Inferior parietal cortex (tissue), 1 donor: Measurements from ENCODE around the gene LTBR.
A peak's percentile ranks its signal among the peaks of the same experiment; 100 is the strongest.

Experiments
- DNase-seq: peaks from one replicate; pipeline ENCODE4 v3.0.0-alpha.2; 2016; ENCODE audit errors: extremely low spot score

The LTBR gene

GRCh38 chr12:6382982-6383381, 980 bp upstream of the LTBR start:
- DNase-seq = no peak

DNA sequence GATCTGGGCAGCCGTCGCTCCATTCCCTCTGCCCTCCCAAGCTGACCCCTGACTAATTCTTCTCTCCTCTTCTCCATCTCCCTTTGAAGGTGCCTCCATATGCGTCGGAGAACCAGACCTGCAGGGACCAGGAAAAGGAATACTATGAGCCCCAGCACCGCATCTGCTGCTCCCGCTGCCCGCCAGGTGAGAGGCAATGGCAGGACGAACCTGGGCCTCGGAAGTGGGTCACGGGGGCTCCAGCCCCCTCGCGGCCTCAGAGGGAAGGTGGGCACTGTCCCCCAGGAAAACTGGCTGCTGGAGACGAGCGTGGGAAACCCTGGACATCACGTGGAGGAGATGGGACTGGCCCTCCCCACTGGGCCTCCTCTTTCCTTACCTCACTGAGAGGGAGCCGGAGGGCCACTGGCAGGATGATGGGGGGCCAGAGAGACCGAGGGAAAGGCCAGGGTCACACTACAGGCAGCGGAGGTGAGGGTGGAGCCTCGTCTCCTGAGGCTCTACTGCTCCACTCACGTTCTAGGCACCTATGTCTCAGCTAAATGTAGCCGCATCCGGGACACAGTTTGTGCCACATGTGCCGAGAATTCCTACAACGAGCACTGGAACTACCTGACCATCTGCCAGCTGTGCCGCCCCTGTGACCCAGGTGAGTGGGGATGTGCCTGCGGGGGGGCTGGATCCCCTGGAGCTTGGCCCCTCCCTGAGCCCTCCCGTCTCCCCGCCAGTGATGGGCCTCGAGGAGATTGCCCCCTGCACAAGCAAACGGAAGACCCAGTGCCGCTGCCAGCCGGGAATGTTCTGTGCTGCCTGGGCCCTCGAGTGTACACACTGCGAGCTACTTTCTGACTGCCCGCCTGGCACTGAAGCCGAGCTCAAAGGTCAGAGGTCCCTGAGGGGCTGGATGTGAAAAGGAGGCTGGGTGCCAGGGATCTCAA, 806 bp downstream of the LTBR start:
- no peak for DNase-seq

DNA sequence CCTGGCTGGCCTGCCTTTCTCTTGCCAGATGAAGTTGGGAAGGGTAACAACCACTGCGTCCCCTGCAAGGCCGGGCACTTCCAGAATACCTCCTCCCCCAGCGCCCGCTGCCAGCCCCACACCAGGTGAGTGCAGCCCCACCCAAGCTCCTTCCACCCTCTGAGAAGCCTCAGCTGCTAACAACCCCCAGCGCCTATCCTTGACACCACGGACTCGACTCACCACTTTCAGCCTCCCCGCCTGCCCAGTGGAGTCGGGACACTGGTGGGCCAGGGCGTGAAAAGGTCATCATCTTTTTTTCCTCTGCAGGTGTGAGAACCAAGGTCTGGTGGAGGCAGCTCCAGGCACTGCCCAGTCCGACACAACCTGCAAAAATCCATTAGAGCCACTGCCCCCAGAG, 2.1 kb downstream of the LTBR start:
- no peak for DNase-seq

DNA sequence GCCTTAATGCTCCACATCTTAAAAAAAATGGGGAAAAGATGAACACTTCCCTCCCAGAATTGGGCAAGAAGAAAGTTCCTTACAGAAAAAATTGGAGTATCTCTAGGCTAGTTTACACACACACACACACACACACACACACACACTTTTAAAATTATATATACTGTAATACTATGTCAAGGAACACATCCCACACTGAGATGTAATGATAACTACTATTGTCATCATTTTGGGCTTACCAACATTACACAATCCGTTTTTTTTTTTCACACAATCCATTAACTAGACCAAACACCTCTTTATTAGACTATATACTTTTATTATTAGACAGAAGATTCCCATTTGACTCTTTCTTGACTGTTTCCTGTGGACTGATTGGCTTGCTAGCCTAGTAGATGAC, 2.5 kb downstream of the LTBR start:
- no peak for DNase-seq

DNA sequence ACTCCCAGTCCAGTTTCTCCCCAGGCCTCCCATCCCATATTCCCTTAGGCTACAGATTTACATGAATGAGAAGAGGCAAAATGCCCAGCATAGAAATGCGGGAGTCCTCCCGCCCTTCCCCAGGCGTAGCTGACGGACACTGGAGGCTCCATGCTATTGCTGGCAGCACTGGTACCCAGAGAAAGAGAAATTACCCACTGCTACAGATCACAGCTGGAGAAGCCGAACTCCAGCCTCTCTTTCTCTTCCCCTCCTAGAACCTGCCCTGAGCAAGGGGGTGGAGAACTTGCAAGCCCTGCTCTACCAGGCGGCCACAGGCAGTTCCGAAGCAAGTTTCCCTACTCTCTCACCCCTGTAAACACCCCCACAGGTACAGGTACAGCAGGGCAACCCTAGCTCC, 3.6 kb downstream of the LTBR start:
- no peak for DNase-seq

DNA sequence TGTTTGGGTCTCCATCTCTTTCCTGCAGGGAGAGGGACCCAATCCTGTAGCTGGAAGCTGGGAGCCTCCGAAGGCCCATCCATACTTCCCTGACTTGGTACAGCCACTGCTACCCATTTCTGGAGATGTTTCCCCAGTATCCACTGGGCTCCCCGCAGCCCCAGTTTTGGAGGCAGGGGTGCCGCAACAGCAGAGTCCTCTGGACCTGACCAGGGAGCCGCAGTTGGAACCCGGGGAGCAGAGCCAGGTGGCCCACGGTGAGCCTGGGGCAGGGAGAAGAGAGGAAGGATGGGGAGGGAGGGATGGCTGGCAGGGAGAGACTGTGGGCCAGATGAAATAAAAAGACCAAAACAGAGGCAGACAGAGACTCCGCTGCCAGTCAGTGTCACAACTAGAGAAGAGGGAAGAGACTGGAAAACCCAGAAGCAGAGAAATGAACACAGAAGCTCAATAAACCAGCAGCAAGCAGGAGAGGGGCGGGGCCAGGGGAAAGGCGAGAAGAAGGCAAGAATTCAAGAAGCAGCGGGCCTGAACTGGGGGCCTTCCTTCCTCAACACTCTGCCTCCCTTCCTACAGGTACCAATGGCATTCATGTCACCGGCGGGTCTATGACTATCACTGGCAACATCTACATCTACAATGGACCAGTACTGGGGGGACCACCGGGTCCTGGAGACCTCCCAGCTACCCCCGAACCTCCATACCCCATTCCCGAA, 6.3 kb downstream of the LTBR start:
- DNase-seq = no peak

DNA sequence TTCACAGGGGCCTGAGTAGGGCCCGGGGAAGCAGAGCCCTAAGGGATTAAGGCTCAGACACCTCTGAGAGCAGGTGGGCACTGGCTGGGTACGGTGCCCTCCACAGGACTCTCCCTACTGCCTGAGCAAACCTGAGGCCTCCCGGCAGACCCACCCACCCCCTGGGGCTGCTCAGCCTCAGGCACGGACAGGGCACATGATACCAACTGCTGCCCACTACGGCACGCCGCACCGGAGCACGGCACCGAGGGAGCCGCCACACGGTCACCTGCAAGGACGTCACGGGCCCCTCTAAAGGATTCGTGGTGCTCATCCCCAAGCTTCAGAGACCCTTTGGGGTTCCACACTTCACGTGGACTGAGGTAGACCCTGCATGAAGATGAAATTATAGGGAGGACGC, 7.1 kb downstream of the LTBR start:
- no peak for DNase-seq

DNA sequence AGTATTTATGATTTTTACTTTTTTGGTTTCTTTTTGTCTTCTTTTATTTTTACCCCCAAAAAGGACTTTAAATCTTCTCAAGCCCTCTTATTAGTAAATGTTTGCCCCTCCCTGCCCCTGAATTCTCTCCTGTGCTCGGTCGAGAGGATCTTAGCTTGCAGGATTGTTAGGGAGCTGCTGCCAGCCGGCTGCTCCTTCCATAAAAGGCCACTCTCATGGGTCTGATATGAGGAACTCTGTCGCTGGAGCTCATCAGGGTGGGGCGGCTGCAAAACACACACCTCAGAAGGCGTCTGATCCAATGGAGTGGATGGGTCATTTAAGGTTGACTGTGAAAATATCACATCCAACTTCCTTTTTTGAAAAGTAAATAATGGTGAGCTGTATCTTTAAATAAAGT, 8.5 kb downstream of the LTBR start:
- DNase-seq = no peak

DNA sequence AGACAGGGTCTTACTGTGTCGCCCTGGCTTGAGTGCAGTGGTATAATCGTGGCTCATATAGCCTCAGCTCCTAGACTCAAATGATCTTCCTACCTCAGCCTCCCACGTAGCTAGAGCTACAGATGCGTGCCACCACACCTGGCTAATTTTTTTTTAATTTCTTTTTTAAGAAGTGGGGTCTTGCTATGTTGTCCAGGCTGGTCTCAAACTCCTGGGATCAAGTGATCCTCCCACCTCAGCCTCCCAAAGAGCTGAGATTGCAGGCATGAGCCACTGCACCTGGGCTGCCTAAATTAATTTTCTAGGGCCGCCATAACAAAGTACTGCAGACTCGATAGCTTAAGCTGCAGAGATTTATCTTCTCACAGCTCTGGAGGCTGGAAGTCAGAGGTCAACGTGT, 9.1 kb downstream of the LTBR start:
- no peak for DNase-seq

DNA sequence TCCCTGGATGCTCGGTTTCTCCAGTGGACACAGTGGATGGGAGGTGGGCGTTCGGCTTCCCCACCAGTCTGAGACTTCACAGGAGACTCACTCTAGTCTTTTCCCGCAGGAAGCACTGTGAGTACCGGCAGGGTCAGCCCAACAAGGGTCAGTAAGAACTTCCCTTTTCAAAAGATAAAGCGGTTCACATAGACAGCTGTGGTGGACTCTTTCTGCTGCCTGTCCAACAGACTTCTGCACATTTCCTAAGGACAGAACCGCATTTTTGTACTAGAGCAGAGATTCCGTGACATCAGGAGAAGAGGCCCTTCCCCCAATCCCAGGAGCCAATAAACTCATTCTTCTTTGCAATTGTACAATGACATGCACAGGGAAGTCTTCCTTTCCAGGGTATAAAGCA, 10.4 kb downstream of the LTBR start:
- no peak for DNase-seq

GRCh38 chr12:6396031-6396430, 12.1 kb downstream of the LTBR start:
- DNase-seq = no peak

- DNase-seq = no peak
These were observed 16.1 kb downstream of the LTBR start for GRCh38 chr12:6399884-6400644.

DNA sequence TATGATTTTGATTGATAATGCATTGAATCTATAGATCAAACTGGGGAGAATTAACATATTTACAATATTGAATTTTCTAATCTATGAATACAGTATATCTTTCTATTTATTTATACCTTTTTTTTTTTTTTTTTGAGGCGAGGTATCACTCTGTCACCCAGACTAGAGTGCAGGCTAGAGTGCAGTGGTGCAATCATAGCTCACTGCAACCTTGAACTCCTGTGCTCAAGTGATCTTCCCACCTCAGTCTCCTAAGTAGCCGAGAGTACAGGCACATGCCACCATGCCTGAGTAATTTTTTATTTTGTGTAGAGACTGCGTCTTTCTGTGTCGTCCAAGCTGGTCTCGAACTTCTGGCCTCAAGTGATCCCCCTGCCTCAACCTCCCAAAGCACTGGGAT, 20.4 kb downstream of the LTBR start:
- DNase-seq = no peak

GRCh38 chr12:6405963-6406362, 22.0 kb downstream of the LTBR start:
- DNase-seq = no peak

- no peak for DNase-seq
These were observed 23.4 kb downstream of the LTBR start for GRCh38 chr12:6407236-6407954.

GRCh38 chr12:6416596-6416995, 32.6 kb downstream of the LTBR start:
- DNase-seq = no peak

DNA sequence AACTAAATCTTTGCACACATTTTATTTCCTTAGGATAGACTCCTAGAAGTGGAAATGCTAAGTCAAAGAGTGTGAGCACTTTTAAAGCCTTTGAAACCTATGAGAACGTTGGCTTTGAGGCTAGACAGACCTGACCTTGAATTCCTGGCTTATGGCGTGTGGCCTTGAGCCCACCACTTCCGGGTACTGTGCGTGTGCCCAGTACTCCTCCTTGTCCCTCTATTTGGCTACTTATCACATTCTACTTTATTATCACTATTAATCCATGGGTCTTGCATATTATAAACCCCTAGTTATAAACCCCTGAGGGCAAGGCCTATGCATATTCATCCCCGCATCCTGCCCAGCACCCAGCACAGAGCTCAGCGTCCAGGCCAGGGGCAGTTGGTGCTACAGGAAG, 34.8 kb downstream of the LTBR start:
- no peak for DNase-seq

- DNase-seq = no peak
These were observed 36.4 kb downstream of the LTBR start for GRCh38 chr12:6420364-6420763.

DNA sequence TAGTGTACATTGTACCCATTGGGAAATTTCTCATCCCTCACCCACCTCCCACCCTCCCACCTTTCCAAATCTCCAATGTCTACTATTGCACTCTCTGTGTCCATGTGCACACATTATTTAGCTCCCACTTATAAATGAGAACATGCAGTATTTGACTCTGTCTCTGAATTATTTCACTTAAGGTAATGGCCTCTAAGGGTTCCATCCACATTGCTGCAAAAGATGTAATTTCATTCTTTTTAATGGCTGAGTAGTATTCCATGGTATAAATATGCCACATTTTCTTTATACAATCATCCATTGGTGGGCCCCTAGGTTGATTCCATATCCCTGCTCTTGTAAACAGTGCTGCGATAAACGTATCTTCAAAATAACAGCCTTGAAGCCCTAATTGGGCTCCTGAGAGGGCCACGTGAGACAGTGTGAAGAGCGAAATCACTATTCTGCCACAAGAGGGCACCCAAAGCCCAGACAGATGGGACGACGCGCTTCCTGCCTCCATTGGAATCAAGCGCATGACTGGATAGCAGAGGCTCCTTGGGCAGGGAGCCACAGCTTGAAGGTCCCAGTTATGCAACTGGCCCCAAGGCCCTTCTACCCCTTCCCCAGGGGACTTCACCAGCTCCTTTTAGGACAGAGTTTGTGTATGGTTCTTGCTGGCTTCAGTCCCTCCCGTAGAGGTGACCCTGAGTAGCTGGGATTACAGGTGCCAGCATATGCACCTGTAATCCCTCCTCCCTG, 39.5 kb downstream of the LTBR start:
- DNase-seq = peak; percentile 91

DNA sequence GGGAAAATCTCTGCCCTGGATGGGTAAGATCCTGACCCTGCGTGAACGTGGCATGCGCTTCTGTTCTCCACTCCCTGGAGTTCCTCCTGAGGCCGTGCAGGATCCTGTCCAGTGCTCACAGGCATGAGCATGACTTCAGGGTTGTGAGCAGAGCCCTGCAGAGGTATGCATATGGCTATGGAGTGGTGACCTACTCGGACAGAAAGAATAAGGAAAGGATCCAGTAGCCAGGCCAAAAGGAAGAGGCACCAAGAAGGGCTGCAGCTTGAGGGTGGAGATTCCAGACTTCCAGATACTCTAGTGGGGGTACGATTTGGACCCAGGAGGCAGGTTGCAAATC, 40.0 kb downstream of the LTBR start:
- no peak for DNase-seq

GRCh38 chr12:6424866-6425265, 40.9 kb downstream of the LTBR start:
- no peak for DNase-seq
